Mucosa of rectum (tissue), 2 donors: ENCODE data around the gene STAG1.
"Not testable (repeated sequence)": the region's sequence is repeated elsewhere in the genome, so short reads cannot be mapped to it uniquely, and the experiment has no call there.

Experiments
- H3K27ac ChIP-seq, 2 donors: one replicate each; pipeline ENCODE4 v1.7.0; 2013; ENCODE audit warnings: inconsistent platforms in 2 of 2, low read depth in 2 of 2, low read length in 2 of 2
- H3K27me3 ChIP-seq, 2 donors: one replicate each; pipeline ENCODE4 v1.7.0; 2013; ENCODE audit warnings: low read length in 2 of 2; ENCODE audit not compliant: control insufficient read depth in 2 of 2, insufficient read depth in 2 of 2
- H3K36me3 ChIP-seq, 2 donors: one replicate each; pipeline ENCODE4 v1.7.0; 2013; ENCODE audit warnings: low read length in 2 of 2; ENCODE audit not compliant: control insufficient read depth in 2 of 2, insufficient read depth in 2 of 2
- H3K4me1 ChIP-seq, 2 donors: one replicate each; pipeline ENCODE4 v1.7.0; 2013; ENCODE audit warnings: low read length in 2 of 2, mild to moderate bottlenecking in 1 of 2; ENCODE audit not compliant: control insufficient read depth in 2 of 2, insufficient read depth in 2 of 2
- H3K4me3 ChIP-seq, 2 donors: one replicate each; pipeline ENCODE4 v1.7.0; 2013; ENCODE audit warnings: low read length in 2 of 2
- H3K9ac ChIP-seq, 2 donors: one replicate each; pipeline ENCODE4 v1.7.0; 2013; ENCODE audit warnings: low read length in 2 of 2, low read depth in 1 of 2, mild to moderate bottlenecking in 1 of 2
- H3K9me3 ChIP-seq, 2 donors: one replicate each; pipeline ENCODE4 v1.7.0; 2013; ENCODE audit warnings: low read length in 2 of 2; ENCODE audit not compliant: control insufficient read depth in 2 of 2
- donor health status: healthy.
- donor health status: Normal muscosa, but diverticular disease.

The STAG1 gene

GRCh38 chr3:136545664-136546268, 206.4 kb downstream of the STAG1 start:
- Histone ChIP-seq H3K9me3 (no peaks in the 10 kb centered on the region), H3K9ac (no peak overlapping the region), H3K27me3 (no peaks in the 10 kb centered on the region), H3K27ac (no peak overlapping the region), H3K4me1 (no peaks in the 10 kb centered on the region), H3K4me3 (no peak overlapping the region), H3K36me3 (no peaks in the 10 kb centered on the region)

GRCh38 chr3:136544532-136544931, 207.6 kb downstream of the STAG1 start:
- Histone ChIP-seq H3K27me3 (no peaks in the 10 kb centered on the region), H3K27ac (no peak overlapping the region), H3K4me1 (no peaks in the 10 kb centered on the region)

GRCh38 chr3:136543385-136543784, 208.8 kb downstream of the STAG1 start:
- no peak overlapping the region for H3K4me3 ChIP-seq
- no peaks in the 10 kb centered on the region for H3K4me1 ChIP-seq
- H3K36me3 ChIP-seq = no peaks in the 10 kb centered on the region
- no peaks in the 10 kb centered on the region for H3K9me3 ChIP-seq
- no peak overlapping the region for H3K9ac ChIP-seq
- H3K27ac ChIP-seq = no peak overlapping the region
- H3K27me3 ChIP-seq = no peaks in the 10 kb centered on the region

More at GRCh38 chr3:136544532-136544931, 207.6 kb downstream of the STAG1 start:
- Histone ChIP-seq H3K9me3 (no peaks in the 10 kb centered on the region), H3K9ac (no peak overlapping the region), H3K36me3 (no peaks in the 10 kb centered on the region), H3K4me3 (no peak overlapping the region)

- no peak overlapping the region for H3K27ac ChIP-seq
- H3K36me3 ChIP-seq = no peaks in the 10 kb centered on the region
- H3K4me1 ChIP-seq = no peaks in the 10 kb centered on the region
- H3K9ac ChIP-seq = no peak overlapping the region
- no peak overlapping the region for H3K4me3 ChIP-seq
- no peaks in the 10 kb centered on the region for H3K27me3 ChIP-seq
- no peaks in the 10 kb centered on the region for H3K9me3 ChIP-seq
Observed at GRCh38 chr3:136535906-136536305, 216.3 kb downstream of the STAG1 start.

GRCh38 chr3:136532766-136533165, 219.4 kb downstream of the STAG1 start:
- Histone ChIP-seq H3K4me3 (no peak overlapping the region), H3K27ac (no peak overlapping the region), H3K4me1 (no peaks in the 10 kb centered on the region), H3K9me3 (no peaks in the 10 kb centered on the region), H3K27me3 (no peaks in the 10 kb centered on the region), H3K36me3 (no peaks in the 10 kb centered on the region), H3K9ac (no peak overlapping the region)

GRCh38 chr3:136518102-136518501, 234.1 kb downstream of the STAG1 start:
- Histone ChIP-seq H3K9me3 (no peaks in the 10 kb centered on the region), H3K36me3 (peaks cover 0 to 4% of the 10 kb centered on the region in 2 donors), H3K4me3 (no peak overlapping the region), H3K27me3 (no peaks in the 10 kb centered on the region), H3K9ac (no peak overlapping the region), H3K4me1 (no peaks in the 10 kb centered on the region), H3K27ac (no peak overlapping the region)

- Histone ChIP-seq H3K4me1 (no peaks in the 10 kb centered on the region), H3K9me3 (no peaks in the 10 kb centered on the region), H3K27ac (no peak overlapping the region), H3K9ac (no peak overlapping the region), H3K27me3 (no peaks in the 10 kb centered on the region), H3K36me3 (peaks cover 0 to 4% of the 10 kb centered on the region in 2 donors), H3K4me3 (no peak overlapping the region)
Observed at GRCh38 chr3:136516656-136517055, 235.5 kb downstream of the STAG1 start.

- Histone ChIP-seq H3K27ac (no peak overlapping the region), H3K36me3 (peaks cover 0 to 3% of the 10 kb centered on the region in 2 donors), H3K27me3 (no peaks in the 10 kb centered on the region), H3K4me3 (no peak overlapping the region), H3K4me1 (no peaks in the 10 kb centered on the region), H3K9ac (no peak overlapping the region), H3K9me3 (no peaks in the 10 kb centered on the region)
Observed at GRCh38 chr3:136516095-136516494, 236.1 kb downstream of the STAG1 start.

GRCh38 chr3:136514533-136514932, 237.6 kb downstream of the STAG1 start:
- not testable (repeated sequence) for H3K9ac ChIP-seq, H3K4me3 ChIP-seq, H3K27ac ChIP-seq, H3K4me1 ChIP-seq, H3K9me3 ChIP-seq, H3K36me3 ChIP-seq, H3K27me3 ChIP-seq

- no peaks in the 10 kb centered on the region for H3K9me3 ChIP-seq
- H3K4me3 ChIP-seq = no peak overlapping the region
- H3K27me3 ChIP-seq = no peaks in the 10 kb centered on the region
- H3K36me3 ChIP-seq = no peaks in the 10 kb centered on the region
- no peak overlapping the region for H3K27ac ChIP-seq
- no peak overlapping the region for H3K9ac ChIP-seq
- H3K4me1 ChIP-seq = no peaks in the 10 kb centered on the region
Observed at GRCh38 chr3:136513367-136513766, 238.8 kb downstream of the STAG1 start.

GRCh38 chr3:136512381-136512780, 239.8 kb downstream of the STAG1 start:
- H3K27ac ChIP-seq = no peak overlapping the region

More at GRCh38 chr3:136512381-136512780, 239.8 kb downstream of the STAG1 start:
- Histone ChIP-seq H3K9me3 (no peaks in the 10 kb centered on the region), H3K4me3 (no peak overlapping the region), H3K36me3 (no peaks in the 10 kb centered on the region), H3K4me1 (no peaks in the 10 kb centered on the region), H3K27me3 (no peaks in the 10 kb centered on the region), H3K9ac (no peak overlapping the region)
